Endometrial microvascular endothelial cells (primary cell): ENCODE measurements around the gene UCK2. TPM values are rescaled to one million over a fixed set of nuclear protein-coding genes. Genes with fewer than 3 reads are reported as not detected.

Experiments used
- in situ Hi-C: cut with HindIII; loops from 2 replicates; pipeline ENCODE4 v1.10.0; 2017; ENCODE audit warnings: low sequenced_read_pairs, low pct_unique_long_range_greater_than_20kb; ENCODE audit errors: inconsistent ontology term
- total RNA-seq: library from RNA; depleted of rRNA; stranded (reverse); fragments of >200 nt; gene quantifications from one replicate; pipeline ENCODE4 v1.2.3, GENCODE V29; 2015; ENCODE audit errors: inconsistent ontology term

The UCK2 gene
- total RNA-seq, 1 donor from 2014 or later, result 92.4 TPM

DNA sequence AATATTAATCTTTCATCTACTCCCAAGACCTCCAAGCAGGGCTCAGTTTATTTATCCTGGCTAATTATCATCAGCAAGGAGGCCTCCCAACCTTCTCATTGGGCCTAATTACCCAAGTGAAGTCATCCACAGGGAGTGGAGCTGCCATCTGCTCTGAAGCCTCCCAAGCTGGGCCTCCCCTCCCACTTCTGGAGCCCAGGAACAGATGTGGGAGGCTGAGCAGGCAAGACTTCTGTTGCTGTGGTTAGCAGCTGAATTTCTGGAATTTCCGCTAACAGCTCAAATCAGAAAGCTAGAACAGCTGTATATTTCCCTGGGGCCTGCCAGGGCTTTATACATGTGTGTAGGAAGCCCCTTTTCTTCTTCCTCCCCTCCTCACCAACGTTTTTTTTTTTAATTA, 127.5 kb downstream of the UCK2 start:
- in situ Hi-C loops, result no loop called here

DNA sequence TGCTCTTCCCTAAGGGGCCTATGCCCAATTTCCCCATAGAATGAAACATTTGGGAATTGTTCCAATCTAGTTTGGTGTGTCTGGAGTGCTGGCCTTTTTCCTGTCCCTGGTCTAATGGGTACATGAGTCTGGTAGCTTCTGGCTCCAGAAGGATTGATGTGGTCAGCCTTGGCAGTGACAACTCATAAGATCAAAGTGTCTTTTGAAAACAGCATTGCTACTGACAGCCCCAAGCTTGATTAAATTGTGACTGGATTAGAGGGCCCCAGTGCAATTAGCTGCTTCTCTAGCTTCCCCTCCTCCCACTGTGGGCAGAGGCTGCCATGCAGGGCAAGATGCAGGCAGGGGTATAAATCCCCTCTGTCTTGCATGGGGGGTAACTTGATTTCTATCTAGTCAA, 130.9 kb downstream of the UCK2 start:
- in situ Hi-C loops, result no loop called here

- in situ Hi-C loops, result no loop called here
Observed at GRCh38 chr1:165960136-165960535, 132.7 kb downstream of the UCK2 start.

DNA sequence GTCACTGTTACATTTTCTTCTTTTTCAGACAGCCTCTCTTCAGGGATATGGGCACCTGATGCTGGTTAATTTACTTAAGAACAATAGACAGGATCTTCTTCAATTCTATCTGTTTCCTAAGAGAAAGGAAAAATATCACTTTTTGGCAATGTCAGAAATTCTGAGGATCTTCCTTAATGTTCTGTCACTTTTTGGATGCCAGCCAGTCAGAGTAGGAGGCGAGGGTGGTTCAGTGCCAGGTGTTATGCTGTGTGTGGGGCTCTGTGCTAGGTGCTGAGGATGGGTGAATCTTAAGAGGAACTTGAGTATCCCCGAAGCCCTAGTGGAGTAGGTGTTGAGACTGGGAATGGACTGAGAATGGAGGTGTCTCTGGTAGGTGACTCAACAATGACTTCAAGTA, 133.5 kb downstream of the UCK2 start:
- in situ Hi-C loops, result no loop called here

Other genes starting within 250 kb of the UCK2 start
- 199 TPM for gene MGST3, start 196.4 kb upstream of the UCK2 start, total RNA-seq
- 98.0 TPM for gene ALDH9A1, start 129.1 kb upstream of the UCK2 start, total RNA-seq
- 82.2 TPM for gene TMCO1, start 58.7 kb upstream of the UCK2 start, total RNA-seq